Cortex of kidney (tissue), 1 donor: ENCODE results near the gene LAMA3.

Experiments used
- DNase-seq: peaks from one replicate; lab custom pipeline; 2025; lab: John Stamatoyannopoulos, UW

Gene LAMA3

GRCh38 chr18:23938043-23938756 lies 248.9 kb downstream of the LAMA3 start:
- no peak for DNase-seq

- DNase-seq, result no peak
Observed at GRCh38 chr18:23938901-23939341, 249.7 kb downstream of the LAMA3 start.

DNA sequence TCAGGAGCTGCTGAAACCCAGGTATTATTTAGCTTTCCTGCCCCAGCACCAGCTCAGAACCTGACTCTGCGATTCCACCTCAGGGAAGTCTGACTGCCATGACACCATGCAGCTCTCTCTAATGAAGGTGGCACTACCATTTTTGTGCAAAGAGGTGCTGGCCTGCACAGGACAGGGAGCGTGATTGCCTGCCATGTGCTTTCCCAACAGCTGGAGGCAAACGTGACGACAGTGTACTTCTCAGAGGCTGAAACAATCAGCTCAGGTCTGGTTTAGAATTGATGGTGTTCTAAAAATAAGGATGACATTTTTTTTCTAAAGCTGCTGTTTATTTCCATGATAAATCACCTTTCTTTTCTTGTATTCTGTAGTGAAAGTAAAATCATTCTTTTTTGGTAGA lies 250.1 kb downstream of the LAMA3 start:
- no peak for DNase-seq

DNA sequence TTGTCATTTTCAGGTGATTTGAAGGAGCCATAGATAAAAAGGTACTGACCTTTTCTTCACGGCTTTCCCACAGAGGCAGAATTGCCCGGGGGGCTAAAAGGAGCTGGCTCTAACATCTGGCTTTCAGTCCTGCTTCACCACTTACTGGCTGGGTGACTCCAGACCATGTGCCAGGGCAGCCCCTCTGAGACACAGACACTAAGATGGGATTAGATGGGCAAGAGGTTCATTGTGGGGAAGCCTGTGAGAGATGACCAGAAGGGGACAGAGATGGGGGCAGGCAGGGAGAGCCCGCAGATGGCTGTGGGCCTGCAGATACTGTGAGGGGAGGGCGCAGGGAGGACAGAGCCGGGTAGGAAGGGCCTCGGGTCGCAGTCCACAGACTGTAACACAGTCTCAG lies 250.6 kb downstream of the LAMA3 start:
- no peak for DNase-seq

GRCh38 chr18:23941791-23942190 lies 252.5 kb downstream of the LAMA3 start:
- no peak for DNase-seq

DNA sequence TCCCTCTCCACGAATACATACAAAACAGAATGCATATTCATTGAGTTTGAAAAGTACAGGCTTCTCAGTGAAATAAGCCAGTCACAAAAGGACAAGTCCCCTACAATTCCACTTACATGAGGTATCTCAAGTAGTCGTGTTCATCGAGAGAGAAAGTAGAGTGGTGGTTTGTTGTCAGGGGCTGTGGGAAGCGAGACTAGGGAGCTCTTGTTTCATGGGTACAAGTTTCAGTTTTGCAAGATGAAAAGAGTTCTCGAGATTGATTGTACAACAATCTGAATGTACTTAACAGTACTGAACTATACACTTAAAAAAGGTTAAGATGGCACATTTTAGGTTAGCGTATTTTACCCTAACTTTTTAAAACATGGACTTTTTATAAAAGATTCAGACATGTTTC lies 253.9 kb downstream of the LAMA3 start:
- no peak for DNase-seq

DNA sequence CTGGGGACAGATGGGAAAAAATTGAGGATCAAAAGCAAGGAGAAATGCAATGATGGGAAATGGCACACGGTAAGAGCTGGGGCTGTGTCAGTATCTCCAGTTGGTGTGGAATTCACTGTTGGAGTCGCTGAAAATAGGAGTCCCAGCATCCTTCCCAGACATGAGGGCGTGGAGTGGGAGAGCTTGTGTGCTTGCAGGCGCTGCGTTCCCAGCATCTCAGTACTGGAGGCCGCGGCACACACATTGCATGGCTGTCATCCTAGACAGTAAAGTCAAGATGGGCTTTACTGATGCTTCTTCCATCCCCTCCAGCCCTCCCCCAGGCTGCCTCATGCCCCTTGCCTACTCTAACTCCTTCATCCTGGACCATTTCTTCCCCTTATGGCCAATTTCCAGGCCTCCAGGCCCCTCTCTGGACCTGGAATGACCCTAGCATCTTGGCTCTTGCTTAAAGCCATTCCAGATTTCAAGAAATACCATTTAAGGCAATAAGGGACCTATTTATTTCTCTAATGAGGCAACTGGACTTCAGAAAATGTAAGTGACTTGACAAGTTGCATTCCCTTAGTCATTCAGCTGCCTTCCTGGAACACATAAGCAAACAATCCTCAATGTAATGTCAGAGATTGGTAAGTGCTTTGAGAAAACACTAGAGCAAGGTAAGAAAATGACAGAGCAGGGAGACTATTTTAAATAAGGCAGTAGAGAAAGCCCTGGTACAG lies 254.8 kb downstream of the LAMA3 start:
- no peak for DNase-seq

- no peak for DNase-seq
Observed at GRCh38 chr18:23945416-23946079, 256.3 kb downstream of the LAMA3 start.

GRCh38 chr18:23949863-23950262 lies 260.6 kb downstream of the LAMA3 start:
- DNase-seq, result no peak

DNA sequence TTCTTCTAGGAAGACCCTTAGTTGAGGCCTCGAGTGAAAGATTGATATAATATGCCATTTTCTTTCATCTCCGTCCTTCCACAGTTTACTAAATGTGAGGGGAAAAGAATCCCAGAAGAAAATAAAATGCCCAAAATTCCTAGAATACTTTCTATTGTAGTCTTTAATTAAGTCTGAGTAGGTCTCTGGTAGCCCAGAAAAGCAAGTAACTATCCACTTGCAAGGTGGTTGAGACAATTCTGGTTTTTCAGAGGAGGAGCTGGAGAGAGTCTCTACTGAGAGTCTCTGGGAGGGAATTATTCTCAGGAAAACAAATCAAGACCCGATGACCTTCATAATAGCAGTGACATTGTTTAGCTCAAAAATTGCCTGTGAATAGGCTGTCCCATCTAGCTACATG lies 261.4 kb downstream of the LAMA3 start:
- no peak for DNase-seq

- no peak for DNase-seq
Observed at GRCh38 chr18:23951206-23951605, 262.0 kb downstream of the LAMA3 start.

GRCh38 chr18:23953984-23954383 lies 264.7 kb downstream of the LAMA3 start:
- DNase-seq, result no peak

DNA sequence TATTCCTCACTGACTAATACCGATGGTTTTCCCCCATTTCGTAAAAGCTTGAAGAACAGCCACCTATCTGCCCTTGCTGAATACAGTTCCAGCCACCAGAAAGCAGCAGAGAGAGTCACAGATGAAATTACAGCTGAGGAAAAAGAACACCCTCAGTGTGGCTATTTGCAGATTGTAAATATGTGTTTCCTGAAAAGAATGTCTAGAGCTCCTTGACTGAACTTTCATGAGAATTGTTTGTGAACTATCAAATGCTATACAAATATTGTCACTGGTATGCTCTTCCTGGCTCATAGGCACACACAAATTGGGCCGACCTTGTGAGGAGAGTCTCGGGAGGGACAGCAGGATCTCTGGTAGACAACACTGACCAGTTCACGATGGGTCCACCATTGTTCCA lies 267.2 kb downstream of the LAMA3 start:
- DNase-seq, result no peak

GRCh38 chr18:23958036-23958435 lies 268.8 kb downstream of the LAMA3 start:
- no peak for DNase-seq

DNA sequence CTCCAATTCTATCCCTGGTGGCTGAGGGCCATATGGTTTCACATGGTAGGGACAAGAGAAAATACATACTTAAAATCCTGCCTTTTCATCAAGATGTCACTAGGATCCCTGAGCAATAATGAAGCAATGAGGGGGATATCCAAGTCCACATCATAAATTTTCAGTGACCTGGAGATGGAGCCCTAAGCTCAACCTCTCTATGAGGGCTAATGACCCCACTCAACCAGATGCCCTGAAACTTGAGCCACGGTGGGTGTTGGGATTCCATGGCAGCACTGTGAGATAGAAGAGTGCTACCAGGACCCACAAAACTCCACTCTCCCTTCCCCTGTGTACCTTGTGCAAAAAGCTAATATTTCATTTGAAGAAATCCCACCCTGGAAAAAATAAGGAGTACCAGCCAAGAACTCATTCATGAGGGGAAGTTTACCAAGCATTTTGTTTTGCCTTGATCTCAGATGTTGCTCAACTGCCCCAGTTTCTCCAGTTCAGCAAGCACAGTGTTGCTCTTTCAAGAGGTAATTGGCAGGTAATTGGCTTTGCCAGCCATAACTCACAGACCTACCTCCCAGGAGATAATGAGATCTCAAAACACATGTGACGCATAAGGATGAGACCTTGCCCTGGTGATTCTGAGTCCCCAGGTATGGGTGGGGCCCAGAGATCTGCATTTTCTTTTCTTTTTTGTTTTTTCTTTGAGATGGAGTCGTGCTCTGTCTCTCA lies 274.4 kb downstream of the LAMA3 start:
- DNase-seq, result no peak

- DNase-seq, result no peak
Observed at GRCh38 chr18:23964282-23965238, 275.3 kb downstream of the LAMA3 start.

DNA sequence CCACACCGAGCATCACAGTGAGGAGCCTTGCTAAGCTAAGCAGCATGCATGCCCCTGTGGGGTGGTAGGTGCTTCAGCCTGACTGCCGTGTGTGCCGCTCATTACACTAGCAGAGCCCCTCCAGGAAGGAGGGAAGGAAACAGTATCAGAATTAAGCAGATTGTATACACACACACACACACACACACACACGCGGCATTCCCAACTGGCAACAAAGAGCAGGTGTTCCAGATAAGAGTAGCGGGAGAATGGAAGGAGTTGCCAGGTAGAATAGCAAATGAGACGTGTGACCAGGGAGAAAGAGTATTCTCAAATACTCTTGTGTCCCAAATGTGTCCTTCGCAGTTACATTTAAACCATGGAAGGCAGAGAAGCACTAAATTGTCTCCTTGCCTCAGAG lies 277.7 kb downstream of the LAMA3 start:
- no peak for DNase-seq

DNA sequence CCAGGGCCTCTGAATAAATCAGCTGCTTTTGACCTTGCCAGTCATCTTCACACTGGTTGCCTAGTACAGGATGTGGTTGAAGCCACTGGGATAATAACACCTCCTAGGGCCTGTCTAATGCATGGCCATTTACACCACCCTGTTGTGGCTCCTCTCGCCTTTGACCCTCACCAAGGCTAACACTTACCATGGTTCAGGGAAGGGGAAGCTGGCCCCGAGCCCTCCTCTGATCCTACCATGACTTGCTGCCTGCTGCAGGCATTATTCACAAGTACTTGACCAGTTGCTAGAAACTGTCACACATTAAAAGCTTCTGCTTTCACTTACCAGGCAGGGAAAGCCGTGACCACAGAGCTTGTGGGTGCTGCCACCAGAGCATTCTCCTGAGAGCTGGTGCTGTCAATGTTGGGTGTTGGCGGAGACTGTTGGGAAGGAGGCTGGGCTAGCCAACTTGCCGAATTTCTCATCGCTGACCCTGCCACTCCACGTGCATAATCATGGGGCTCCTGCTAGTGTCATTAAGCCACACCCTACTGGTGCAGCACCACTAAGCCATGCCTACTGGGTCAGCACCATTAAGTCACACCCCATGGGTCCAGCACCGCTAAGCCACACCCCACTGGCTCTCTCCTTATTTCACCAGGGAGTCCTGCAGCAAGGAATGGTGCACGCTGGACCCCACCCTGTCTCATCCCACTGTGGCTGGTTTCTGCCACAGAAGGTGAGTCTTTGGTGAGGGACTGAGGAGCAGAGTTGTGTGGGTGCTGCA lies 278.3 kb downstream of the LAMA3 start:
- DNase-seq, result no peak

- DNase-seq, result no peak
Observed at GRCh38 chr18:23968638-23969604, 279.7 kb downstream of the LAMA3 start.
